ENCODE data around the gene CD96.
"Not testable (repeated sequence)": the region's sequence is repeated elsewhere in the genome, so short reads cannot be mapped to it uniquely, and the experiment has no call there.

The CD96 gene

GRCh38 chr3:111621535-111621934, 79.5 kb downstream of the CD96 start:
- no peak for DNase-seq (ENCODE audit: low spot score)

DNA sequence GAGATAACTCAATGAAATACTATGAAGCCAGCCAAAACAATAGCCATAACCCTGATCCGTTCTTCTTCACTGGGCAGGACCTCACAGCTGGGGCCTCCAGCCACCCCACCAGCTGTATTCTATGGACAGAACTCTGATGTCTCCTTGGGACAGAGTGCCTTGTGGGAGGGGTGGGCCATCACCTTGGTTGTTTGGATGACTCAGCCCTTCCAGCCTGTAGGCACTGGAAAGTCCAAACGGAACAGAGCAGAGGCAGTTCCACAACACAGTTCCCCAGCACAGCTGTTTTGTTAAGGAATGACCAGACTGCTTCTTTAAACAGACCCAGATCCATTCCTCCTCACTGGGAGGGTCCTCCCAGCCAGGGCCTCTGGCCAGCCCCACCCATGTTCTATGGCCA, 85.1 kb downstream of the CD96 start:
- DNase-seq (ENCODE audit: low spot score): no peak

DNA sequence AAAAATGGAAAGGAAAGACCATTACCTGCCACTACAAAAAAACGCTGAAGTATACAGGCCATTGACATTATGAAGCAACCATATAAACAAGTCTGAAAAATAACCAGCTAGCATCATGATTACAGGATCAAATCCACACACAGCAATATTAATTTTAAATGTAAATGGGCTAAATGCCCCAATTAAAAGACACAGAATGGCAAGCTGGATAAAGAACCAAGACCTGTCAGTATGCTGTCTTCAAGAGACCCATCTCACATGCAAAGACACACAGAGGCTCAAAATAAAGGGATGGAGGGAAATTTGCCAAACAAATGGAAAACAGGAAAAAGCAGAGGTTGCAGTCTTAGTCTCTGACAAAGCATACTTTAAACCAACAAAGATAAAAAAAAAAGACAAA, 87.0 kb downstream of the CD96 start:
- not testable (repeated sequence) for DNase-seq (ENCODE audit: low spot score)

- DNase-seq (ENCODE audit: low spot score): not testable (repeated sequence)
These were observed 88.6 kb downstream of the CD96 start for GRCh38 chr3:111630638-111631037.

DNA sequence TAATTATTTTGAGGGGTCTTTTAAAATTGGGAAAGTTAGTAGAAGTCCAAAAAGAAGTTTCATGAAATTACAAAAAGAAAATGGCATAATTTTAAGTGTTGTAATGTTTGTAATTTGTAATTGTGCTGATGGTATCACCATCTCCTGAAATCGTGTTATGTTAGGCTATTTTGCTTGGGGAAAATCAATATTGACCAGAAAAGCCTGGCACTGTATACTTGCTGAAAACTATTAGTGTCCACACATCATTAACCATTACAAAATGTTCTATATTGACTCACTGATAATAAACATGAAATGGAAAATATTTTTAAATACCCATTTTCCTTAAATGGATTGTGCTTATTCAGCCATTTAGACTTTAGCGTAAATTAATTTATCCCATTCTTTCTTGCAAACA, 93.4 kb downstream of the CD96 start:
- no peak for DNase-seq (ENCODE audit: low spot score)

DNA sequence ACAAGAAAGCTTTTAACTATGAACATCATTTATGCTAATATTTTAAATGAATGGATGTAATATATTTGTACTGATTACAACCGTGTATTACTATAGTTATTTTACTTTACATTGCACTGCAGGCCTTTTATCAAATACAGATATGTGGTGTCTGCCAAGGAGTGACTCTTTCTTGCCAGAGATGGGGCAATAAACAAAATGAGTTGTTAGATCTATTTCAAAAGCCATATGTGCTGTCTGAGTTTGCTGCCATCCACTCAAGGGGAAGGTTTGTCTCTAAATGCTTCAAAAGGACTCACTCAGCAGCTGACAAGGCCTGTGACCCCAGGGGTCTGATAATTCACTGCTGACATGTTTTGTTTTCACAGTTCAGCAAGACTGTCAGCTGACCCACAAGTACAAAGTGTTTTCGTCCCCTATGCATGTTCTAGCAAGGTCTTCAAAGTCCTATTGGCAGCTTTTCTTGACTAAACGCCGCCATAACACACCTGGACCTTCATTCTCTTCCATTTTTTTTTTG, 94.4 kb downstream of the CD96 start:
- DNase-seq (ENCODE audit: low spot score): no peak

DNA sequence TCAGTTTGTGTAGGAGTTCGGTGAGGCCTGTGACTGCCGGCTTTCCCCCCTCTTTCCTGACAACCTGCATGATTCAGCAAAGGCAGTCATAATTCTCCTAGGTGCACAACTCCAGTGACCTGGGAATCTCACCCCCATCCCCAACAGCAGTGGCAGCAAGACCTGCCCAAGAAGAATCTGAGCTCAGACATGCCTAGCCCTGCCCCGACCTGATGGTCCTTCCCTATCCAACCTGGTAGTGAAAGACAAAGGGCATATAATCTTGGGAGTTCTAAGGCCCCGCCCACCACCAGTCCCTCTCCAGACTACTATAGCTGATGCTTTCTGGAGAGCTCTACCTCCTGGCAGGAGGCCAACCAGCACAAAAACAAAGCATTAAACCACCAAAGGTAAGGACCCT, 97.3 kb downstream of the CD96 start:
- no peak for DNase-seq (ENCODE audit: low spot score)

DNA sequence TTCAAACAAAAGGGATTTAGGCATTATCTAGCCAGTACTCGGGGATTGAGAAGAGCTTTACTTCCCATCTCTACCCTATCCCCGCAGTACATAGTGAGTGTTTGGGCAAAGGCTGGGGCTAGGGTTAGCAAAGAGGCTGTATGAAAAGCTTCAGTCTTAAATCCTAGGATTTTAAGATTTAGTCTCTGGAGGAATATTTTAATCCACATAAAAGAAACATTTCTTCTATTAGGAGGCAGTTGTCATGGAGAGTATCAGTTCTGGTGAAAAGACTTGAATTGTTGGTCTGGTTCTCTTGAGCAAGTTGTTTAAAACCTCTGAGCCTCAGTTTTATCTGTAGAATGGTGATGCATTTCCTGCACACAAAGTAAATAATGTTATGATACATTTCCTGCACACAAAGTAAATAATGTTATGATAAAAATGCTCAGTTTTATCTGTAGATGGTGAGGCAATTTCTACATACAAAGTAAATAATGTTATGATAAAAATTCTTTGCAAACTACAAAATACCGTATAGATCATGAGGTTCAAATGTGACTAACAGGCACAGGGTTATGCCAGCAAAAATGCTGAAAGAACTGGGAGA, 107.1 kb downstream of the CD96 start:
- no peak for DNase-seq (ENCODE audit: low spot score)

DNA sequence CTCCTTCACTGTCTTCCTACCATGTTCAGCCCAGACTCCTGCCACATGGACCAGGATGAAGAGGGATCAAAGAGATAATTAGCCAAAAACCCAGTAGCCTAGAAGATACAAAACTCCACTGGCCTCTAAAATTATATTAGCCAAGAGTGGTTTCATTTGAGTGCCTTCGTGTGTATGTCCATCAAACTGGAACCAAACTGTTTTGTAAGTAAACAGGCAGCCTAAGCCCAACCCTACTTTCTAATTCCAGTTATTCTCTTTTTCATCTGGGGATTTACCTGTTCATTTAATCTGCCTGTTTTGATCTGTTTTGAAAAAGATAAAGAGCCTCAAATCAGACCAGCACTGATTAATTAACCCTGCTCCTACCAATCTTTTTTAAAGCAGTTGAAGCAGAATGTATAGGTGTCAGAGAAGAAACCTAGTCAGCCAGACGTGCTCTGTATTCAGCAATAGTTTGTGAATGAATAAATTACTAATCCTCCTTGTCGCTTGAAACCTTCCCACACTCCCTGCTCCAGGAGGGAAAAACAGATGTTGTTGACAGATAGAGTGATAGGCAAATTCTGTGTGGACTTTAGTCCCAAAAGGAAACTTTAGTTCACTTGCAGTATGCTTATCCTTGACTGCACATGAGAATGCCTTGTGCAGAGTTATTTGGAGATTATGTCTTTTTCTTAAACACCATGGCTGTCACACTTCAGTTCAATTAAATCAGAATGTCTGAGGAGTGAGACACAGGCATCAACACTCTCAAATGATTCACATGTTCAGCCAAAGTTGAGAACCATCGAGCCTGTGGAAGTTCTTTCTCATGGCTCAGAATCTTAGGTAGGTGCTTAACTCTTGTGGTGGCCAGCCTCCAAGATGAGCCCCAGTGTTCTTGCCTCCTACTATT, 108.6 kb downstream of the CD96 start:
- DNase-seq (ENCODE audit: low spot score): no peak

GRCh38 chr3:111652492-111653180, 110.6 kb downstream of the CD96 start:
- DNase-seq (ENCODE audit: low spot score): no peak

DNA sequence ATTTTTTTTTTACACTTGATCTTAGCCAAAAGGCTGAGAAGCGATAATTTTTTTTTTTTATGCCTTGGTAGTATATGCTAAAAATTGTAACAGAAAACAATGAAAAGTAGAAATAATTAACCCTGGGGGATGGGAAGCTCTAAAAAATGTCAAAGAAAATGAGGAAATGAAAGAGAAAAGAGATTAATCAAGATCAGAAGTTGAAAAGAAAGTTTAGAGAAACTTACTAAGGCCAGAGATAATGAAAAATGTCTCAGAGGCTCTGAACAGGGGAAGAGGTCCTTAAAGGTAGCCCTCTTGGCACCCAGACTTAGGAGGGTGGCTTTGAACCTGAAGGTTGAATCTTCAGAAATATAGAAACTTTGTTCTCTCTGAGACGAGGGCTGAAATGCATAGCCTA, 111.8 kb downstream of the CD96 start:
- no peak for DNase-seq (ENCODE audit: low spot score)

GRCh38 chr3:111662012-111662411, 120.0 kb downstream of the CD96 start:
- no peak for DNase-seq (ENCODE audit: low spot score)

DNA sequence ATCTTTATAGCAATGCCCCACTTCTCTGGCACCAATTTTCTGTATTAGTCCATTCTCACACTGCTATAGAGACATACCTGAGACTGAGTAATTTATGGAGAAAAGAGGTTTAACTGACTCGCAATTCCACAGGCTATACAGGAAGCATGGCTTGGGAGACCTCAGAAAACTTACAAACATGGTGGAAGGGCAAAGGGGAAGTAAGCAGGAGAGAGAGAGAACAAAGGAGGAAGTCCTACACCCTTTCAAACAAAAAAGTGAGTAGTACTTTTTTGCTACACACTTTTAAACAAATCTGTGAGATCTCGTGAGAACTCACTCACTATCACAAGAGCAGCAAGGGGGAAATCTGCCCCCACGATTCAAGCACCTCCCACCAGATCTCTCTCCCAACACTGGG, 120.9 kb downstream of the CD96 start:
- DNase-seq (ENCODE audit: low spot score): no peak

- no peak for DNase-seq (ENCODE audit: low spot score)
These were observed 124.2 kb downstream of the CD96 start for GRCh38 chr3:111666041-111666735.

- DNase-seq (ENCODE audit: low spot score): no peak
These were observed 125.2 kb downstream of the CD96 start for GRCh38 chr3:111667170-111667569.

DNA sequence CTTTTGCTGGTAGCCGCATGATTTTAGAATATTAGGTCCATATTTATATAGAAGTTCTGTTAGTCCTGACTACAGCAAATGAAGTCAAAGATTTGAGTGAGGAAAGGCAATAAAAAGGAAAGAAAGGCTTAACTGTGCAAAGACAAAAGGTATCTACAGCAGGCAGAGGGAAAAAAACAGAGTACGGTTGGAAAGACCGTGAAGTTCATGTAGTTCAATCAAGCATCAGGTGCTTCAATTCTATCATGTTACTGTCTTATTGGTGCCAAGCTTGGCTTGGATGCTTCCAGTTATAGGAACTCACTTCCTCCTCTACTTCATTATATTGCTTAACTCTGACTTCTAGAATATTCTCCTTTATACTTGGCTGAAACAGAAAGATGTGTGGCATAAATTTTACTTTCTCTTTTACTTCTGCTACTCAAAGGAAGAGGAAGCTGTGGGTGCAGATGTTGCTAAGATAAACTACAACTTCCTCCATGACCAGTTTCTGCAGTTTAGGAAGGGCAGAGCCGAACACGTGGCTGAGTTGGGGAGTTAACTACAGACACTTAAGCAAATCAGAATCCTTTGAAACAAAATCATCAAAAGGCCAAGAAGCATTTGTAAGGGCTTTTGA, 125.7 kb downstream of the CD96 start:
- peak; percentile 74 for DNase-seq (ENCODE audit: low spot score)

DNA sequence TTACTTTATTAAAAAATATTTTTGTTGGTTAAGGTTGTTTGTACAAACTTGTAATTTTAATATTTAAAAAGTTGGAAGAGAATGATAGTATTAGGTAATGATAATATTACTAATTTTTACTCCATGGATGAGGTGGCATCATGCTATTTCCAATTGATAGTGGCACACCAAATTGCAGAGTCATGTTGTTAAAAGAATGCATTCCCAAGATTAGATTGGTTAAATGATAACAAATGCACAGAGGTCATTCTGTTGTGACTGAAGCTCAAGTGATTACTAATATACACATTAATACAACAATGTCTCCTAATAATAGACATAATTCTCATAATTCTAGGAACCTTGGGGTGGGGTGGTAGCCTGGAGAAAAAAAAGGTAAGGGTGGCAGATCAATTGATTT, 126.3 kb downstream of the CD96 start:
- DNase-seq (ENCODE audit: low spot score): no peak

DNA sequence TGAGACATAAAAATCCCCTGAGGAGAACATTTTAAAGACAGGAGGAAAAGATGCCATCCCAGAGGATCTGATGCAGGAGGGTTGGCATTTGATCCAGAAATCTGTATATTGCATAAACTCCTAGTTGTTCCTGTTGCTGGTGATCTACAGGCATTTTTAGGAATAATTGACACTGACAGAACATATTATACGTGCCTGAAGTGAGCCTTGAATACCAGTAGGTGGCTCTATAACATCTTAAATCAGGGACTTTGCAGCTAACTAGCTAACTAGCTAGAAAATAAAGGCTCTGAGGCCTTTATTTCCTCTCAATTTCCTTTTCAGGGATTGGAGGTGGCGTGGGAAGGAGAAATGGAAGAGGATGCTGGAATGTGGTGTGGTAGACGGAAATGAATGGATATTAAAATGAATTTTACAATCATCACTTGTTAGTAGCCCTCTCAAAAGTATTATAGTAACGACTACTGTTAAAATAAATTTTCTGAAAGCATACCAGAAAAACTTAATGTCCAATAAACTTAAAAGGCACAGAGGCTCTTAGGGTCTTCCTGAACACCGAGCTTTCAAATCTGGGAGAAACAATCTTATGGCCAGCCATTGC, 127.0 kb downstream of the CD96 start:
- peak; percentile 76 for DNase-seq (ENCODE audit: low spot score)

DNA sequence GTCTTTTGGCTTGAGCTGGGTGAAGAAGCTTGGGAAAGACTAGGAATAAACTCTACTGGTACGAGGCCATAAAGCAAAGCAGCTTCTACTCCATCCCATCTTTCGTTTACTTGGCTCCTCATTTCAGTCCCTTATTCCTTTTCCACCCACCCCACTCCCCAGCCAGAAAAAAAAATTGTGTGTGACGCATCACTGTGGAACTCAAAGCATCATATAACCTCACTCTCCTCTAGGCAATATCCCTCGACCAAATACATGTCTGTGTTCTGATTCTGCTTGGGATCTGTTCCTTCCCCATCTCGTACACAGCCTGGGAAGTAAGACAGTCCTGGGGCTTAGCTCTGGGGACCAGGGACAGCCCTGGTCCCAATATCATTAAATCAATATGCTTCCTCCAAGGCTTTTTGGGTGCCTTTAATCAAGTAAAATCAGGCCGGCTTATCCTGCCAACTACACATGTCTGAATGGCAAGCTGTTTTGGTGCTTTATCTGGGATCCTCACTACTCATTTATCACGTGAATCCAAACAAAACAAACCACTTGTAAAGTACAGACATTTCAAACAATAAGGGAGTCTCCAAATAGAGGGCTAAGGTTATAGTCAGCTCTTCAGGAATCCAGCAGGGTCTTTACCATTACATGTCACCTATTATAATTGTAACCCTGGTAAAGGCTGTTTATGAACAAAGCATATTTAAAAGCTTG, 128.1 kb downstream of the CD96 start:
- no peak for DNase-seq (ENCODE audit: low spot score)

DNA sequence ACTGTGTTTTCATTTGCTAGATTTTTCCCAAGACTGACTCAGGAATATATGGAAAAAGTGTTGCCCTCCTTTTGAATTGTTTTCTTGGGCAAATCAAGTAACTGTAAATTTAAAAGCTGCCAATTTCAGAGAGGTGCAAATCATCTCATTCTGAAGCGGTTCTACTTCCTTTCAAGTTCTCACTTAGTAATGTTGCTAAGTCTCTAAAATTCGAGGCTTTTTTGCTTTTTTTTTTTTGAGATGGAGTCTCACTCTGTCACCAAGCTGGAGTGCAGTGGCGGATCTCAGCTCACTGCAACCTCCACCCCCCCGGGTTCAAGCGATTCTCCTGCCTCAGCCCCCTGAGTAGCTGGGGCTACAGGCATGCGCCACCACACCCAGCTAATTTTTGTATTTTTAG, 130.5 kb downstream of the CD96 start:
- not testable (repeated sequence) for DNase-seq (ENCODE audit: low spot score)

- DNase-seq (ENCODE audit: low spot score): no peak
These were observed 133.8 kb downstream of the CD96 start for GRCh38 chr3:111675846-111676210.

All from kidney capillary endothelial cell (primary cell).